ENCODE measurements around the gene ZC3H10. TPM values are rescaled to one million over a fixed set of nuclear protein-coding genes. Genes with fewer than 3 reads are reported as not detected.

The ZC3H10 gene
- total and polyA plus RNA-seq, 2 of the 13 experiments (the other 11 are each of a cell fraction or from before 2014, with no cell fraction given), result 0.70 to 2.3 TPM

DNA sequence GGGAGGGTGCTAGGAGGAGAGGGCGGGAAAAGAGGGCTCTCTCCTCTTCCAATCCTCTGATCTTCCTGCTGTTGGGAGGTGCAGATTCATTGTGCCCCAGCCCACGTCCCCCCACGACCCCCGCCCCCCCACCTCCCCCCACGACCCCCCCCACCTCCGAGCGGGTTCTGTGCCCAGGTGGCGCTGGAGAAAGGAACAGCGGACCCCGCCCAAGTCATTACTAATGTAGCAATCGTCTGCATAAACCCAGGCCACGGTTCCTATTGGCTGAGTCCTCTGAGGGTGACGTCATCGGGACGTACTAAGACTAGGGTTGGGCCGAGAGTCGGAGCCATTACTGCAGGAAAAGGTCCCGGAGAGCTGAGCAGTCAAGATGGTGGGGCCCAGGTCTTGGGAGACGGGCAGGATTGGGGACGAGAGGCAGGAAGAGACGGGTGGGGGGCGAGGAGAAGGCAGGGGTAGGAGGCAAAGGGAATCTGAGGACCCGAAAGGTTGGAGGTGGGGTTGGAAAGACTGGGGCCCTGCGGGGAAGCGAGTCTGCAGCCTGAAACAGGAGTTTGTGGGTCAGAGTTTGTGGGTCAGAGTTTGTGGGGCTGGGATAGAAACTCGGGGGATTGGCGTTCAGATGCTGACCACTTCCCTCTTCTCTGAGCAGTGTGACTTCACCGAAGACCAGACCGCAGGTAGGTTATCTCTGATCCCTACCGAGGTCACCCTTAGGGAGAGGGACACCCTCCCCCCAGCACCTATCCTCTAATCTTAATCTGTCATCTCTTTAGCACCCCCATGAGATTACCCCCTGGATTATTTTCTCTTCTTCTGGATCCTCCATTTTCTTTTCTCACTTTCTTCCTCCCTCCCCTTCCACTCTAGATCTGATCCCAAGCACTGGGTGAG, 40.2 kb downstream of the ZC3H10 start, which contains the start of gene MYL6 (continued):
- TF ChIP-seq MEIS1 (CRISPR knock-in tag; IDR thresholded peaks at IDR 0.05; ENCODE audit: borderline replicate concordance) (0 out of 2 replicates have a peak, but pooled peaks have one; percentile 3), YEATS4 (CRISPR knock-in tag; IDR thresholded peaks at IDR 0.05; ENCODE audit: borderline replicate concordance) (peak; percentile 40), ZNF746 (CRISPR knock-in tag; IDR thresholded peaks at IDR 0.05) (0 out of 2 replicates have a peak, but pooled peaks have one; percentile 15), MAFF (IDR thresholded peaks at IDR 0.05; ENCODE audit: low read depth, low read length) (no peak), REPIN1 (CRISPR knock-in tag; IDR thresholded peaks at IDR 0.05; ENCODE audit: borderline replicate concordance, low read depth) (peak; percentile 34; the same call in 1 of the 2 replicates), MEIS2 (CRISPR knock-in tag; IDR thresholded peaks at IDR 0.05) (0 out of 2 replicates have a peak, but pooled peaks have one; percentile 17), PAF1 (CRISPR knock-in tag; IDR thresholded peaks at IDR 0.05) (peak; percentile 41; the same call in 1 of the 2 replicates), TAF1 (CRISPR knock-in tag; IDR thresholded peaks at IDR 0.05) (peak; percentile 86), NCOR1 (IDR thresholded peaks at IDR 0.05; ENCODE audit: borderline replicate concordance, low read length) (peak; percentile 21; the same call in 1 of the 2 replicates), HMG20B (CRISPR knock-in tag; conservative IDR thresholded peaks at IDR 0.05) (0 out of 2 replicates have a peak, but pooled peaks have one; percentile 10), AGO1 (IDR thresholded peaks at IDR 0.05; ENCODE audit: low read depth, low read length, poor library complexity, severe bottlenecking) (peak; percentile 87), NR2F2 (IDR thresholded peaks at IDR 0.05; ENCODE audit: borderline replicate concordance, low read depth) (peak; percentile 8; the same call in 1 of the 2 replicates), NR2F6 (IDR thresholded peaks at IDR 0.05) (no peak), NR2F6 (CRISPR knock-in tag; IDR thresholded peaks at IDR 0.05) (peak; percentile 7; the same call in 1 of the 2 replicates), SPEN (CRISPR knock-in tag; IDR thresholded peaks at IDR 0.05; ENCODE audit: low read depth) (0 out of 2 replicates have a peak, but pooled peaks have one; percentile 19)
- TF ChIP-seq, protein P1, sequence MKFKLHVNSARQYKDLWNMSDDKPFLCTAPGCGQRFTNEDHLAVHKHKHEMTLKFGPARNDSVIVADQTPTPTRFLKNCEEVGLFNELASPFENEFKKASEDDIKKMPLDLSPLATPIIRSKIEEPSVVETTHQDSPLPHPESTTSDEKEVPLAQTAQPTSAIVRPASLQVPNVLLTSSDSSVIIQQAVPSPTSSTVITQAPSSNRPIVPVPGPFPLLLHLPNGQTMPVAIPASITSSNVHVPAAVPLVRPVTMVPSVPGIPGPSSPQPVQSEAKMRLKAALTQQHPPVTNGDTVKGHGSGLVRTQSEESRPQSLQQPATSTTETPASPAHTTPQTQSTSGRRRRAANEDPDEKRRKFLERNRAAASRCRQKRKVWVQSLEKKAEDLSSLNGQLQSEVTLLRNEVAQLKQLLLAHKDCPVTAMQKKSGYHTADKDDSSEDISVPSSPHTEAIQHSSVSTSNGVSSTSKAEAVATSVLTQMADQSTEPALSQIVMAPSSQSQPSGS (CRISPR knock-in tag; IDR thresholded peaks at IDR 0.05), result peak; percentile 97
- TF ChIP-seq, protein P2, sequence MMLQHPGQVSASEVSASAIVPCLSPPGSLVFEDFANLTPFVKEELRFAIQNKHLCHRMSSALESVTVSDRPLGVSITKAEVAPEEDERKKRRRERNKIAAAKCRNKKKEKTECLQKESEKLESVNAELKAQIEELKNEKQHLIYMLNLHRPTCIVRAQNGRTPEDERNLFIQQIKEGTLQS (CRISPR knock-in tag; IDR thresholded peaks at IDR 0.05), result peak; percentile 85
- TF ChIP-seq, protein P3, sequence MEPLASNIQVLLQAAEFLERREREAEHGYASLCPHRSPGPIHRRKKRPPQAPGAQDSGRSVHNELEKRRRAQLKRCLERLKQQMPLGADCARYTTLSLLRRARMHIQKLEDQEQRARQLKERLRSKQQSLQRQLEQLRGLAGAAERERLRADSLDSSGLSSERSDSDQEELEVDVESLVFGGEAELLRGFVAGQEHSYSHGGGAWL (CRISPR knock-in tag; IDR thresholded peaks at IDR 0.05), result no peak; the same call in 1 of the 2 replicates

Measured in HepG2 (cell line).